IMR-90 (cell line): ENCODE results near the gene LARP1. TPM values are rescaled to one million over a fixed set of nuclear protein-coding genes. Genes with fewer than 3 reads are reported as not detected.
A peak's percentile ranks its signal among the peaks of the same experiment; 100 is the strongest.

Experiments used
- ATAC-seq: fragments of 200-7000 bp; cut with Tn5 transposase; 2 replicates; pipeline ENCODE4 v1.9.1; 2020; ENCODE audit warnings: low read depth, mild to moderate bottlenecking, moderate library complexity
- BruUV-seq: library from RNA; stranded (reverse); fragments of 400-500 nt; replicated peaks from 2 replicates; lab custom pipeline; 2021; lab: Mats Ljungman, UMichigan
- CTCF ChIA-PET: fragments of 300-600 bp; formaldehyde crosslinking; extraction: SDS; loops from one replicate; lab custom pipeline; 2021; ENCODE audit warnings: antibody characterized with exemption; lab: Yijun Ruan, JAX
- POLR2A ChIA-PET: fragments of 300-600 bp; sonication (Branson Sonifier 250); formaldehyde crosslinking; loops from one replicate; lab custom pipeline; 2022; ENCODE audit warnings: antibody characterized with exemption; ENCODE audit not compliant: unreplicated experiment; lab: Charles Lee
- DNase-seq: peaks from one replicate; pipeline ENCODE4 v3.0.0; 2013
- H2AFZ ChIP-seq: replicated peaks from 2 replicates; pipeline ENCODE3; 2013; ENCODE audit warnings: low read length, mild to moderate bottlenecking; ENCODE audit not compliant: poor library complexity
- H2AK5ac ChIP-seq: 2 replicates; pipeline ENCODE4 v1.6.1; 2013; ENCODE audit warnings: low read depth, low read length, inconsistent platforms
- H2AK9ac ChIP-seq: replicated peaks from 2 replicates; pipeline ENCODE3; 2013; ENCODE audit warnings: mild to moderate bottlenecking, low read depth, low read length, moderate library complexity; ENCODE audit not compliant: poor library complexity
- H2BK120ac ChIP-seq: 2 replicates; pipeline ENCODE4 v1.6.1; 2013; ENCODE audit warnings: low read depth, low read length, inconsistent platforms
- H2BK15ac ChIP-seq: 3 replicates; pipeline ENCODE4 v1.6.1; 2013; ENCODE audit warnings: low read depth, low read length, inconsistent platforms
- H2BK20ac ChIP-seq: 2 replicates; pipeline ENCODE4 v1.6.1; 2013; ENCODE audit warnings: low read depth, mild to moderate bottlenecking, inconsistent platforms, low read length, moderate library complexity
- H2BK5ac ChIP-seq: 2 replicates; pipeline ENCODE4 v1.6.1; 2013; ENCODE audit warnings: mild to moderate bottlenecking, low read depth, low read length, inconsistent platforms; ENCODE audit not compliant: poor library complexity, severe bottlenecking
- H3K14ac ChIP-seq: replicated peaks from 2 replicates; pipeline ENCODE4 v1.6.1; 2013; ENCODE audit warnings: low read depth, low read length, inconsistent platforms
- H3K18ac ChIP-seq: 2 replicates; pipeline ENCODE4 v1.6.1; 2013; ENCODE audit warnings: low read depth, low read length, control low read depth
- H3K23ac ChIP-seq: 2 replicates; pipeline ENCODE4 v1.6.1; 2013; ENCODE audit warnings: low read depth, low read length, inconsistent platforms
- H3K27ac ChIP-seq: 2 replicates; pipeline ENCODE4 v1.5.1; 2013; ENCODE audit warnings: mild to moderate bottlenecking, control low read depth, low read length; ENCODE audit not compliant: insufficient read depth
- H3K27me3 ChIP-seq: 2 replicates; pipeline ENCODE4 v1.6.1; 2013; ENCODE audit warnings: low read length; ENCODE audit not compliant: control insufficient read depth, insufficient read depth
- H3K36me3 ChIP-seq: 2 replicates; pipeline ENCODE4 v1.6.1; 2013; ENCODE audit warnings: low read length, mixed read lengths; ENCODE audit not compliant: control insufficient read depth, insufficient read depth
- H3K4ac ChIP-seq: 2 replicates; pipeline ENCODE4 v1.6.1; 2013; ENCODE audit warnings: low read depth, low read length, inconsistent platforms
- H3K4me1 ChIP-seq: 2 replicates; pipeline ENCODE4 v1.6.1; 2013; ENCODE audit warnings: low read length, mixed read lengths; ENCODE audit not compliant: control insufficient read depth, insufficient read depth
- H3K4me2 ChIP-seq: 2 replicates; pipeline ENCODE4 v1.6.1; 2013; ENCODE audit warnings: low read depth, mild to moderate bottlenecking, control low read depth, low read length, moderate library complexity
- H3K4me3 ChIP-seq: 2 replicates; pipeline ENCODE4 v1.5.1; 2013; ENCODE audit warnings: low read depth, mild to moderate bottlenecking, control low read depth, low read length, moderate library complexity; ENCODE audit not compliant: insufficient read depth
- H3K56ac ChIP-seq: 2 replicates; pipeline ENCODE4 v1.6.1; 2013; ENCODE audit warnings: low read length, inconsistent platforms; ENCODE audit not compliant: insufficient read depth; ENCODE audit errors: extremely low read depth
- H3K79me1 ChIP-seq, 2 experiments: 2 replicates each; pipeline ENCODE4 v1.6.1; 2013; ENCODE audit warnings: low read length in 2 of 2, inconsistent platforms in 1 of 2, low read depth in 1 of 2
- H3K9ac ChIP-seq: 2 replicates; pipeline ENCODE4 v1.6.1; 2013; ENCODE audit warnings: low read depth, low read length, control low read depth
- H3K9me1 ChIP-seq: 2 replicates; pipeline ENCODE4 v1.6.1; 2013; ENCODE audit warnings: low read length, inconsistent platforms; ENCODE audit not compliant: insufficient read depth
- H3K9me3 ChIP-seq: 2 replicates; pipeline ENCODE4 v1.6.1; 2013; ENCODE audit warnings: low read length; ENCODE audit not compliant: control insufficient read depth, insufficient read depth
- H4K20me1 ChIP-seq: 2 replicates; pipeline ENCODE4 v1.6.1; 2013; ENCODE audit warnings: low read length, inconsistent platforms; ENCODE audit not compliant: insufficient read depth
- H4K5ac ChIP-seq: 2 replicates; pipeline ENCODE4 v1.6.1; 2013; ENCODE audit warnings: mild to moderate bottlenecking, low read depth, low read length, control low read depth
- H4K8ac ChIP-seq, 2 experiments: 2 replicates each; pipeline ENCODE4 v1.6.1; 2013; ENCODE audit warnings: low read depth in 2 of 2, low read length in 2 of 2, control low read depth in 1 of 2, inconsistent platforms in 1 of 2
- H4K91ac ChIP-seq: 2 replicates; pipeline ENCODE4 v1.6.1; 2013; ENCODE audit warnings: low read depth, low read length, inconsistent platforms; ENCODE audit not compliant: insufficient read depth
- BHLHE40 ChIP-seq: fragments of 150-350 bp; IDR thresholded peaks from 2 replicates; pipeline ENCODE4 v1.6.1; 2016; ENCODE audit warnings: mild to moderate bottlenecking, low read depth, low read length
- FOS ChIP-seq: fragments of 150-350 bp; IDR thresholded peaks from 2 replicates; pipeline ENCODE4 v1.6.1; 2016; ENCODE audit warnings: low read depth, low read length
- MAZ ChIP-seq: IDR thresholded peaks from 2 replicates; pipeline ENCODE4 v1.6.1; 2012; ENCODE audit warnings: low read depth, mild to moderate bottlenecking, low read length, improper control_type of control experiment, moderate library complexity, borderline replicate concordance
- RFX5 ChIP-seq: IDR thresholded peaks from 2 replicates; pipeline ENCODE4 v1.8.0; 2012; ENCODE audit warnings: low read depth, mild to moderate bottlenecking, low read length, moderate library complexity
- WGBS, 2 experiments: methylation state at CpG; one replicate each; pipeline versions ENCODE4 v1.1.5 to v1.1.7; 2013; ENCODE audit warnings: missing lambda C conversion rate in 2 of 2; ENCODE audit not compliant: insufficient read length in 1 of 2; ENCODE audit errors: extremely low coverage in 2 of 2; 5-methylcytosine and 5-hydroxymethylcytosine counted together
- dilution Hi-C: fragments of 300-500 bp; cut with HindIII; formaldehyde crosslinking; loops from one replicate; pipeline ENCODE4 v1.14.3; 2018; ENCODE audit warnings: low sequenced_read_pairs; ENCODE audit not compliant: unreplicated experiment
- in situ Hi-C: fragments of 300-500 bp; cut with MboI; formaldehyde crosslinking; loops from 3 replicates; pipeline ENCODE4 v1.14.3; 2019; ENCODE audit warnings: low sequenced_read_pairs, inconsistent platforms, mixed read lengths
- intact Hi-C: fragments of 100-400 bp; cut with micrococcal nuclease; formaldehyde crosslinking; loops from 2 replicates; pipeline ENCODE4 v1.10.0; 2022
- polyA plus RNA-seq, 3 experiments: library from polyadenylated mRNA; depleted of rRNA; stranded (reverse); fragments of >200 nt; gene quantifications; 2 replicates each; pipeline ENCODE4 v1.2.3, GENCODE V29; 2012; ENCODE audit warnings: low replicate concordance in 1 of 3
- total RNA-seq: library from RNA; depleted of rRNA; stranded (reverse); fragments of >200 nt; gene quantifications from 2 replicates; pipeline ENCODE4 v1.2.3, GENCODE V29; 2012

The LARP1 gene
- total and polyA plus RNA-seq, 2 of the 4 experiments (the other 2 are of a cell fraction) = 47.3 to 77.4 TPM

- Histone ChIP-seq H3K4me1 (peaks cover 22% of the 10 kb centered on the region), H4K20me1 (peaks cover 56% of the 10 kb centered on the region), H2AK9ac (peak overlapping the region; percentile 22), H2BK20ac (0 out of 2 replicates have a peak overlapping the region, but pooled peaks have one; percentile 38), H2BK5ac (peak overlapping the region; percentile 39), H3K9ac (no peak overlapping the region), H4K8ac (peak overlapping the region in 1 of 2 experiments; percentile 6; a peak in 1 of 4 replicates), H3K9me1 (peaks cover 39% of the 10 kb centered on the region), H3K23ac (peak overlapping the region; percentile 15; the same call in 1 of the 2 replicates), H3K18ac (peak overlapping the region; percentile 64; the same call in 1 of the 2 replicates), H2AK5ac (peak overlapping the region; percentile 71), H3K14ac (peak overlapping the region; percentile 34; the same call in 1 of the 2 replicates), H3K27ac (peak overlapping the region; percentile 56; the same call in 1 of the 2 replicates), H3K56ac (no peak overlapping the region), H3K4ac (peak overlapping the region; percentile 66), H3K27me3 (no peaks in the 10 kb centered on the region), H3K79me1 (peaks cover 33 to 75% of the 10 kb centered on the region in 2 experiments), H3K36me3 (peaks cover 34% of the 10 kb centered on the region), H4K5ac (no peak overlapping the region), H2BK15ac (no peak overlapping the region; the same call in 2 of the 3 replicates), H2BK120ac (peak overlapping the region; percentile 46; the same call in 1 of the 2 replicates), H3K4me3 (no peak overlapping the region), H3K4me2 (peak overlapping the region; percentile 53), H4K91ac (no peak overlapping the region; the same call in 1 of the 2 replicates), H2AFZ (no peak overlapping the region), H3K9me3 (no peaks in the 10 kb centered on the region)
- DNase-seq = peak; percentile 85
- intact Hi-C loops = loop anchor here (2.0 kb wide), 2 partner anchors 38 to 62 kb away; no protein-coding TSS in a partner anchor
- peak; percentile 69; the same call in 1 of the 2 replicates for TF ChIP-seq FOS
- TF ChIP-seq MAZ = no peak
- TF ChIP-seq BHLHE40 = peak; percentile 3; the same call in 1 of the 2 replicates
- TF ChIP-seq RFX5 = no peak
- dilution Hi-C loops = no loop called here
- ChIA-PET CTCF (interaction anchor here (0.5 to 1.1 kb wide), 3 partner anchors 8 to 132 kb away, joined by 3 to 5 read pairs (median 4); no protein-coding TSS in a partner anchor), POLR2A (no interaction called here)
- peak; percentile 88 for ATAC-seq
- WGBS, 2 experiments = no CpG with 5 or more reads among the region's 7 CpGs
- no TSS peak for BruUV-seq
- in situ Hi-C loops = no loop called here
Observed at GRCh38 chr5:154794525-154795234, 39.5 kb downstream of the LARP1 start.
